K562 (cell line): ENCODE measurements around the gene SCUBE1. TPM values are rescaled to one million over a fixed set of nuclear protein-coding genes. Genes with fewer than 3 reads are reported as not detected.

Experiments used
- ATAC-seq: fragments of 200-7000 bp; cut with Tn5 transposase; 3 replicates; pipeline ENCODE4 v1.9.1; 2020; ENCODE audit warnings: moderate library complexity
- BruUV-seq: library from RNA; stranded (reverse); fragments of 400-500 nt; replicated peaks from 2 replicates; lab custom pipeline; 2021; lab: Mats Ljungman, UMichigan
- CTCF ChIA-PET: fragments of 300-600 bp; formaldehyde crosslinking; extraction: SDS; loops from one replicate; lab custom pipeline; 2021; ENCODE audit warnings: low intra/inter-chr PET ratio; lab: Yijun Ruan, JAX
- POLR2A ChIA-PET: fragments of 300-600, 350-650 bp; sonication (Branson Sonifier 250); formaldehyde crosslinking; extraction: SDS; loops from one replicate; lab custom pipeline; 2021; ENCODE audit warnings: antibody characterized with exemption, inconsistent platforms; lab: Yijun Ruan, JAX
- DNase-seq, 4 experiments: peaks; one replicate each; pipeline versions ENCODE4 v3.0.0 to v3.0.0-alpha.2; 2011 to 2018; ENCODE audit warnings: low spot score in 3 of 4, mixed read lengths in 3 of 4; ENCODE audit errors: extremely low read depth in 1 of 4
- FAIRE-seq: peaks from 2 replicates; lab custom pipeline; 2011; peaks lifted over from hg19 to GRCh38; lab: Jason Lieb, UNC
- H2AFZ ChIP-seq: 2 replicates; pipeline ENCODE4 v1.6.0; 2011; ENCODE audit warnings: low read depth, low read length, control low read depth, inconsistent platforms
- H3K27ac ChIP-seq: fragments of 200-600 bp; 3 replicates; pipeline ENCODE4 v1.8.0; 2011; ENCODE audit warnings: low read depth, mild to moderate bottlenecking, control low read depth, inconsistent platforms, low read length, moderate library complexity, mixed read lengths; ENCODE audit errors: extremely low read depth
- H3K27me3 ChIP-seq, 2 experiments: fragments of 300-600 bp in 1 of 2; 2 replicates in 1 of 2; 3 replicates in 1 of 2; pipeline versions ENCODE4 v1.6.0 to v1.8.0; 2011; ENCODE audit warnings: inconsistent platforms in 2 of 2, low read length in 2 of 2, mild to moderate bottlenecking in 1 of 2, mixed read lengths in 1 of 2, moderate library complexity in 1 of 2; ENCODE audit not compliant: control insufficient read depth in 2 of 2, insufficient read depth in 2 of 2
- H3K36me3 ChIP-seq: fragments of 300-600 bp; 3 replicates; pipeline ENCODE4 v1.8.0; 2011; ENCODE audit warnings: mild to moderate bottlenecking, low read length, inconsistent platforms; ENCODE audit not compliant: control insufficient read depth, insufficient read depth
- H3K4me1 ChIP-seq, 2 experiments: fragments of 200-600 bp in 1 of 2; replicated peaks in 1 of 2; 2 replicates in 1 of 2; 3 replicates in 1 of 2; pipeline versions ENCODE4 v1.5.1 to v1.8.0; 2011; ENCODE audit warnings: inconsistent platforms in 2 of 2, low read length in 2 of 2, mild to moderate bottlenecking in 1 of 2, mixed read lengths in 1 of 2, moderate library complexity in 1 of 2; ENCODE audit not compliant: control insufficient read depth in 2 of 2, insufficient read depth in 2 of 2
- H3K4me2 ChIP-seq: 2 replicates; pipeline ENCODE4 v1.6.1; 2011; ENCODE audit warnings: low read length, control low read depth, inconsistent platforms, mixed read lengths; ENCODE audit not compliant: insufficient read depth
- H3K4me3 ChIP-seq: fragments of 200-600 bp; sonication (generic), shearing (Covaris generic); 2 replicates; pipeline ENCODE4 v1.5.1; 2016; ENCODE audit warnings: control low read depth, inconsistent platforms
- H3K79me2 ChIP-seq: fragments of 200-600 bp; 3 replicates; pipeline ENCODE4 v1.8.0; 2011; ENCODE audit warnings: low read length, inconsistent platforms; ENCODE audit not compliant: control insufficient read depth, insufficient read depth
- H3K9ac ChIP-seq, 2 experiments: 2 replicates each; pipeline versions ENCODE4 v1.6.0 to v1.6.1; 2011; ENCODE audit warnings: low read depth in 2 of 2, low read length in 2 of 2, control low read depth in 1 of 2, inconsistent platforms in 1 of 2, mild to moderate bottlenecking in 1 of 2, mixed read lengths in 1 of 2; ENCODE audit not compliant: insufficient read depth in 1 of 2
- H3K9me1 ChIP-seq: one replicate; pipeline ENCODE4 v1.6.0; 2011; ENCODE audit warnings: inconsistent platforms, mild to moderate bottlenecking, low read length, moderate library complexity; ENCODE audit not compliant: control insufficient read depth, insufficient read depth
- H3K9me3 ChIP-seq: replicated peaks from 2 replicates; pipeline ENCODE4 v1.5.1; 2011; ENCODE audit warnings: low read depth, low read length, inconsistent platforms; ENCODE audit not compliant: control insufficient read depth, insufficient read depth
- H4K20me1 ChIP-seq: replicated peaks from 2 replicates; pipeline ENCODE4 v1.6.1; 2011; ENCODE audit warnings: low read length, inconsistent platforms, mixed read lengths; ENCODE audit not compliant: control insufficient read depth, insufficient read depth
- ARHGAP35 ChIP-seq: fragments of 450-650 bp; IDR thresholded peaks from 2 replicates; pipeline ENCODE4 v1.6.1; 2018; ENCODE audit not compliant: partially characterized antibody
- BCL6 ChIP-seq: fragments of 250-450 bp; sonication (Bioruptor Pico); IDR thresholded peaks from 2 replicates; pipeline ENCODE4 v1.4.0; 2020
- CHCHD3 ChIP-seq: fragments of 250-450 bp; sonication (Bioruptor Pico); IDR thresholded peaks from 2 replicates; pipeline ENCODE4 v2.1.2; 2022; ENCODE audit warnings: mild to moderate bottlenecking
- FOXJ2 ChIP-seq: fragments of 200-800 bp; sonication (Bioruptor generic); IDR thresholded peaks from 2 replicates; pipeline ENCODE4 v1.6.1; 2016; ENCODE audit warnings: missing genetic modification characterization, missing compliant biosample characterization
- FOXJ3 ChIP-seq: sonication (generic); formaldehyde crosslinking; IDR thresholded peaks from 2 replicates; pipeline ENCODE4 v1.4.0; 2020; ENCODE audit warnings: mild to moderate bottlenecking, missing genetic modification reagents
- HCFC1 ChIP-seq: IDR thresholded peaks from 2 replicates; pipeline ENCODE4 v1.6.1; 2012; ENCODE audit warnings: low read depth, low read length, improper control_type of control experiment
- HNRNPLL ChIP-seq: fragments of 200-400 bp; formaldehyde crosslinking; IDR thresholded peaks from 2 replicates; pipeline ENCODE4 v1.6.1; 2017; ENCODE audit warnings: low read length, low read depth, mild to moderate bottlenecking; ENCODE audit not compliant: poor library complexity, severe bottlenecking
- SLC30A9 ChIP-seq: fragments of 250-450 bp; sonication (Bioruptor Pico); IDR thresholded peaks from 2 replicates; pipeline ENCODE4 v1.8.0; 2022; ENCODE audit warnings: mild to moderate bottlenecking, moderate library complexity
- SNIP1 ChIP-seq: fragments of 450-650 bp; IDR thresholded peaks from 2 replicates; pipeline ENCODE4 v1.7.1; 2017; ENCODE audit warnings: low read depth, mild to moderate bottlenecking
- SREBF1 ChIP-seq: fragments of 150-350 bp; IDR thresholded peaks from 2 replicates; pipeline ENCODE4 v1.6.1; 2014; ENCODE audit warnings: antibody characterized with exemption, low read depth, low read length, borderline replicate concordance
- SUPT5H ChIP-seq: fragments of 450-650 bp; IDR thresholded peaks from 2 replicates; pipeline ENCODE4 v1.6.1; 2016
- ZFP36 ChIP-seq: fragments of 150-350 bp; IDR thresholded peaks from 2 replicates; pipeline ENCODE4 v1.6.1; 2018; ENCODE audit warnings: low read length, low read depth; ENCODE audit not compliant: partially characterized antibody
- ZNF436 ChIP-seq: fragments of 250-450, 450-650 bp; sonication (Bioruptor Pico); formaldehyde crosslinking; IDR thresholded peaks from 2 replicates; pipeline ENCODE4 v1.7.0; 2020; ENCODE audit warnings: mild to moderate bottlenecking
- ZNF764 ChIP-seq: fragments of 250-450 bp; sonication (Bioruptor Pico); IDR thresholded peaks from 2 replicates; pipeline ENCODE4 v1.4.0; 2020; ENCODE audit warnings: low read depth, mild to moderate bottlenecking, moderate library complexity
- WGBS: fragments of 100-300 bp; shearing (Covaris generic); methylation state at CpG from one replicate; pipeline ENCODE4 v1.1.6; 2016; ENCODE audit warnings: low coverage, mixed read lengths; ENCODE audit not compliant: insufficient coverage; ENCODE audit errors: missing lambda C conversion rate; 5-methylcytosine and 5-hydroxymethylcytosine counted together
- in situ Hi-C: fragments of 300-500 bp; cut with MboI; formaldehyde crosslinking; loops from 4 replicates; pipeline ENCODE4 v1.15.0; 2018; ENCODE audit warnings: inconsistent platforms, mixed read lengths
- intact Hi-C: fragments of 100-400 bp; cut with micrococcal nuclease; formaldehyde crosslinking; loops from 2 replicates; pipeline ENCODE4 v1.14.2; 2022
- polyA plus RNA-seq, 8 experiments: library from polyadenylated mRNA; depleted of rRNA in 4 of 8; stranded (reverse) in 5 of 8; unstranded in 3 of 8; fragments of >200 nt; fragmentation: Nextera tagmentation in 2 of 8; fragmentation: Illumina TruSeq in 1 of 8; extraction: Ambion mirVana in 2 of 8; extraction: Trizol in 1 of 8; gene quantifications; 2 replicates each; pipeline versions ENCODE4 v1.2.1 to v1.2.3, GENCODE V29; 2011 to 2014; ENCODE audit warnings: inconsistent platforms in 1 of 8, missing spikeins in 1 of 8
- total RNA-seq, 7 experiments: library from RNA; depleted of rRNA in 6 of 7; stranded (reverse); fragments of >200 nt in 6 of 7; fragmentation: Illumina TruSeq in 2 of 7; extraction: Trizol in 2 of 7; gene quantifications; 2 replicates each; pipeline versions ENCODE4 v1.2.1 to v1.2.3, GENCODE V29; 2011 to 2021; ENCODE audit warnings: low replicate concordance in 1 of 7
- TF ChIP-seq, protein P1 (sequence below), 2 experiments: fragments of 450-650 bp in 1 of 2; IDR thresholded peaks; 2 replicates each; pipeline ENCODE4 v1.6.1; 2011 to 2017; ENCODE audit warnings: low read depth in 2 of 2, antibody characterized with exemption in 1 of 2, borderline replicate concordance in 1 of 2, low read length in 1 of 2, mild to moderate bottlenecking in 1 of 2, mixed read lengths in 1 of 2; ENCODE audit not compliant: control insufficient read depth in 1 of 2
- TF ChIP-seq, protein P2 (sequence below): sonication (generic); formaldehyde crosslinking; IDR thresholded peaks from 2 replicates; pipeline ENCODE4 v1.8.1; 2023; ENCODE audit warnings: mild to moderate bottlenecking, missing genetic modification reagents, moderate library complexity
- TF ChIP-seq, protein P3 (sequence below): fragments of 450-650 bp; IDR thresholded peaks from 2 replicates; pipeline ENCODE4 v1.6.1; 2016; ENCODE audit warnings: mild to moderate bottlenecking

The SCUBE1 gene
- total and polyA plus RNA-seq, 9 of the 15 experiments (the other 6 are each of a cell fraction or from before 2014, with no cell fraction given) = 0.03 to 0.47 (median 0.29) TPM; not detected in 6

GRCh38 chr22:43270949-43271348 lies 72.2 kb downstream of the SCUBE1 start:
- ChIA-PET POLR2A (interaction anchor here (0.7 kb wide), 1 partner anchor 30 kb away, joined by 3 read pairs; no protein-coding TSS in a partner anchor), CTCF (no interaction called here)
- Histone ChIP-seq H3K79me2 (no peaks in the 10 kb centered on the region), H3K4me1 (peaks cover 6 to 11% of the 10 kb centered on the region in 2 experiments; a peak in 3 of 5 replicates), H3K4me3 (no peak overlapping the region), H3K27me3 (peaks cover 26 to 76% of the 10 kb centered on the region in 2 experiments; a peak in 4 of 5 replicates), H3K36me3 (no peaks in the 10 kb centered on the region), H3K9ac (no peak overlapping the region), H2AFZ (no peak overlapping the region), H3K27ac (no peak overlapping the region), H3K9me3 (no peaks in the 10 kb centered on the region), H3K4me2 (no peak overlapping the region), H3K9me1 (no peaks in the 10 kb centered on the region), H4K20me1 (peaks cover 22% of the 10 kb centered on the region)
- intact Hi-C loops (loop anchor here (5.0 kb wide), 1 partner anchor 39 kb away; no protein-coding TSS in a partner anchor), in situ Hi-C loops (loop anchor here (10.0 kb wide), 1 partner anchor 104 kb away; no protein-coding TSS in a partner anchor)
- BruUV-seq = no TSS peak
- DNase-seq (no peak), FAIRE-seq (no peak), ATAC-seq (no peak)
- TF ChIP-seq ZFP36 (peak; percentile 91), CHCHD3 (CRISPR knock-in tag) (no peak), SUPT5H (no peak), HCFC1 (no peak), SNIP1 (no peak), ARHGAP35 (no peak), HNRNPLL (no peak), ZNF764 (CRISPR knock-in tag) (no peak), BCL6 (CRISPR knock-in tag) (no peak), FOXJ3 (no peak), FOXJ2 (tag) (no peak), ZNF436 (CRISPR knock-in tag) (0 out of 2 replicates have a peak, but pooled peaks have one; percentile 32), SLC30A9 (no peak), SREBF1 (no peak)
- TF ChIP-seq, protein P1, sequence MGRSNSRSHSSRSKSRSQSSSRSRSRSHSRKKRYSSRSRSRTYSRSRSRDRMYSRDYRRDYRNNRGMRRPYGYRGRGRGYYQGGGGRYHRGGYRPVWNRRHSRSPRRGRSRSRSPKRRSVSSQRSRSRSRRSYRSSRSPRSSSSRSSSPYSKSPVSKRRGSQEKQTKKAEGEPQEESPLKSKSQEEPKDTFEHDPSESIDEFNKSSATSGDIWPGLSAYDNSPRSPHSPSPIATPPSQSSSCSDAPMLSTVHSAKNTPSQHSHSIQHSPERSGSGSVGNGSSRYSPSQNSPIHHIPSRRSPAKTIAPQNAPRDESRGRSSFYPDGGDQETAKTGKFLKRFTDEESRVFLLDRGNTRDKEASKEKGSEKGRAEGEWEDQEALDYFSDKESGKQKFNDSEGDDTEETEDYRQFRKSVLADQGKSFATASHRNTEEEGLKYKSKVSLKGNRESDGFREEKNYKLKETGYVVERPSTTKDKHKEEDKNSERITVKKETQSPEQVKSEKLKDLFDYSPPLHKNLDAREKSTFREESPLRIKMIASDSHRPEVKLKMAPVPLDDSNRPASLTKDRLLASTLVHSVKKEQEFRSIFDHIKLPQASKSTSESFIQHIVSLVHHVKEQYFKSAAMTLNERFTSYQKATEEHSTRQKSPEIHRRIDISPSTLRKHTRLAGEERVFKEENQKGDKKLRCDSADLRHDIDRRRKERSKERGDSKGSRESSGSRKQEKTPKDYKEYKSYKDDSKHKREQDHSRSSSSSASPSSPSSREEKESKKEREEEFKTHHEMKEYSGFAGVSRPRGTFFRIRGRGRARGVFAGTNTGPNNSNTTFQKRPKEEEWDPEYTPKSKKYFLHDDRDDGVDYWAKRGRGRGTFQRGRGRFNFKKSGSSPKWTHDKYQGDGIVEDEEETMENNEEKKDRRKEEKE (IDR thresholded peaks at IDR 0.05; ENCODE audit: borderline replicate concordance in 1 of 2, control insufficient read depth in 1 of 2, low read depth in 2 of 2, low read length in 1 of 2) = no peak
- TF ChIP-seq, protein P2, sequence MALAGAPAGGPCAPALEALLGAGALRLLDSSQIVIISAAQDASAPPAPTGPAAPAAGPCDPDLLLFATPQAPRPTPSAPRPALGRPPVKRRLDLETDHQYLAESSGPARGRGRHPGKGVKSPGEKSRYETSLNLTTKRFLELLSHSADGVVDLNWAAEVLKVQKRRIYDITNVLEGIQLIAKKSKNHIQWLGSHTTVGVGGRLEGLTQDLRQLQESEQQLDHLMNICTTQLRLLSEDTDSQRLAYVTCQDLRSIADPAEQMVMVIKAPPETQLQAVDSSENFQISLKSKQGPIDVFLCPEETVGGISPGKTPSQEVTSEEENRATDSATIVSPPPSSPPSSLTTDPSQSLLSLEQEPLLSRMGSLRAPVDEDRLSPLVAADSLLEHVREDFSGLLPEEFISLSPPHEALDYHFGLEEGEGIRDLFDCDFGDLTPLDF (CRISPR knock-in tag) = no peak
- TF ChIP-seq, protein P3, sequence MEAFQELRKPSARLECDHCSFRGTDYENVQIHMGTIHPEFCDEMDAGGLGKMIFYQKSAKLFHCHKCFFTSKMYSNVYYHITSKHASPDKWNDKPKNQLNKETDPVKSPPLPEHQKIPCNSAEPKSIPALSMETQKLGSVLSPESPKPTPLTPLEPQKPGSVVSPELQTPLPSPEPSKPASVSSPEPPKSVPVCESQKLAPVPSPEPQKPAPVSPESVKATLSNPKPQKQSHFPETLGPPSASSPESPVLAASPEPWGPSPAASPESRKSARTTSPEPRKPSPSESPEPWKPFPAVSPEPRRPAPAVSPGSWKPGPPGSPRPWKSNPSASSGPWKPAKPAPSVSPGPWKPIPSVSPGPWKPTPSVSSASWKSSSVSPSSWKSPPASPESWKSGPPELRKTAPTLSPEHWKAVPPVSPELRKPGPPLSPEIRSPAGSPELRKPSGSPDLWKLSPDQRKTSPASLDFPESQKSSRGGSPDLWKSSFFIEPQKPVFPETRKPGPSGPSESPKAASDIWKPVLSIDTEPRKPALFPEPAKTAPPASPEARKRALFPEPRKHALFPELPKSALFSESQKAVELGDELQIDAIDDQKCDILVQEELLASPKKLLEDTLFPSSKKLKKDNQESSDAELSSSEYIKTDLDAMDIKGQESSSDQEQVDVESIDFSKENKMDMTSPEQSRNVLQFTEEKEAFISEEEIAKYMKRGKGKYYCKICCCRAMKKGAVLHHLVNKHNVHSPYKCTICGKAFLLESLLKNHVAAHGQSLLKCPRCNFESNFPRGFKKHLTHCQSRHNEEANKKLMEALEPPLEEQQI = no peak
- 4% methylated on average over 4 of the region's 7 CpGs for WGBS
